Stimulated activated CD8-positive, alpha-beta memory T cell treated with anti-CD3 and anti-CD28 coated beads, Interleukin-7, amount 100 ng/mL, for 4 hours (primary cell): Measurements from ENCODE around the gene EPSTI1.
A peak's percentile ranks its signal among the peaks of the same experiment; 100 is the strongest.
"Not testable (repeated sequence)": the region's sequence is repeated elsewhere in the genome, so short reads cannot be mapped to it uniquely, and the experiment has no call there.

Source experiments
- DNase-seq, 2 donors: peaks; one replicate each; pipeline ENCODE4 v3.0.0-alpha.2; 2020; ENCODE audit warnings: low read depth in 2 of 2

The EPSTI1 gene

GRCh38 chr13:42991898-42992763, at the start of gene EPSTI1:
Gene EPSTI1 (minus strand): TSS chr13:42992241. CDS start chr13:42992165, 76 bp downstream.
- peak; percentile 67 to 75 for DNase-seq

GRCh38 chr13:43041369-43041921, 49.4 kb upstream of the EPSTI1 start:
- DNase-seq, result no peak

GRCh38 chr13:43040581-43041368, 48.7 kb upstream of the EPSTI1 start:
- not testable (repeated sequence) for DNase-seq

- DNase-seq, result no peak
Observed at GRCh38 chr13:43039966-43040365, 47.9 kb upstream of the EPSTI1 start.

GRCh38 chr13:43036351-43037250, 44.6 kb upstream of the EPSTI1 start:
- DNase-seq, result no peak

GRCh38 chr13:43033038-43033437, 41.0 kb upstream of the EPSTI1 start:
- DNase-seq, result no peak

GRCh38 chr13:43031881-43032280, 39.8 kb upstream of the EPSTI1 start:
- no peak for DNase-seq

- DNase-seq, result no peak
Observed at GRCh38 chr13:43030548-43030947, 38.5 kb upstream of the EPSTI1 start.

- no peak for DNase-seq
Observed at GRCh38 chr13:43026262-43026661, 34.2 kb upstream of the EPSTI1 start.

GRCh38 chr13:43023289-43023963, 31.4 kb upstream of the EPSTI1 start, which contains the start of gene DNAJC15:
Gene DNAJC15 (plus strand): TSS chr13:43023586. CDS start chr13:43023627, 41 bp downstream.
- peak; percentile 61 to 72 for DNase-seq

GRCh38 chr13:43022934-43023288, 30.9 kb upstream of the EPSTI1 start:
- no peak for DNase-seq

- DNase-seq, result no peak
Observed at GRCh38 chr13:43021926-43022670, 30.1 kb upstream of the EPSTI1 start.

- DNase-seq, result no peak
Observed at GRCh38 chr13:43020794-43021193, 28.8 kb upstream of the EPSTI1 start.

GRCh38 chr13:43019811-43020210, 27.8 kb upstream of the EPSTI1 start:
- DNase-seq, result no peak

GRCh38 chr13:43016226-43016625, 24.2 kb upstream of the EPSTI1 start:
- DNase-seq, result no peak

- no peak for DNase-seq
Observed at GRCh38 chr13:43014162-43014561, 22.1 kb upstream of the EPSTI1 start.

GRCh38 chr13:43009506-43009905, 17.5 kb upstream of the EPSTI1 start:
- no peak for DNase-seq

- DNase-seq, result no peak
Observed at GRCh38 chr13:43008596-43008995, 16.6 kb upstream of the EPSTI1 start.

- no peak for DNase-seq
Observed at GRCh38 chr13:43006893-43007631, 15.0 kb upstream of the EPSTI1 start.
